H9 (cell line): ENCODE measurements around the gene NAV1. TPM values are rescaled to one million over a fixed set of nuclear protein-coding genes. Genes with fewer than 3 reads are reported as not detected.
"Not testable (repeated sequence)": the region's sequence is repeated elsewhere in the genome, so short reads cannot be mapped to it uniquely, and the experiment has no call there.

Experiments used
- DNase-seq: peaks from one replicate; pipeline ENCODE4 v3.0.0-alpha.2; 2017
- H2AFZ ChIP-seq: one replicate; pipeline ENCODE4 v1.6.1; 2013; ENCODE audit warnings: mild to moderate bottlenecking, low read length, control low read depth, moderate library complexity
- H2AK5ac ChIP-seq: 2 replicates; pipeline ENCODE4 v1.6.1; 2013; ENCODE audit warnings: low read length, control low read depth, mixed read lengths; ENCODE audit not compliant: insufficient read length
- H2BK120ac ChIP-seq: one replicate; pipeline ENCODE4 v1.6.1; 2013; ENCODE audit warnings: low read depth, mild to moderate bottlenecking, low read length, control low read depth, inconsistent platforms; ENCODE audit not compliant: poor library complexity, severe bottlenecking
- H2BK12ac ChIP-seq: 2 replicates; pipeline ENCODE4 v1.6.1; 2013; ENCODE audit warnings: low read length, control low read depth, mixed read lengths, low read depth; ENCODE audit not compliant: insufficient read length
- H2BK15ac ChIP-seq: 2 replicates; pipeline ENCODE4 v1.6.1; 2013; ENCODE audit warnings: low read depth, low read length, control low read depth
- H2BK20ac ChIP-seq: one replicate; pipeline ENCODE4 v1.6.1; 2013; ENCODE audit warnings: low read depth, mild to moderate bottlenecking, low read length, control low read depth, inconsistent platforms; ENCODE audit not compliant: poor library complexity, severe bottlenecking
- H2BK5ac ChIP-seq: 2 replicates; pipeline ENCODE4 v1.6.1; 2013; ENCODE audit warnings: low read length, control low read depth, mixed read lengths; ENCODE audit not compliant: insufficient read length
- H3K14ac ChIP-seq: 2 replicates; pipeline ENCODE4 v1.6.1; 2013; ENCODE audit warnings: low read length, control low read depth; ENCODE audit not compliant: insufficient read depth
- H3K18ac ChIP-seq: 2 replicates; pipeline ENCODE4 v1.6.1; 2013; ENCODE audit warnings: low read depth, mild to moderate bottlenecking, mixed read lengths, low read length, control low read depth; ENCODE audit not compliant: insufficient read length
- H3K23ac ChIP-seq: 2 replicates; pipeline ENCODE4 v1.6.1; 2013; ENCODE audit warnings: low read length, control low read depth, mixed read lengths, low read depth; ENCODE audit not compliant: insufficient read length
- H3K23me2 ChIP-seq: 2 replicates; pipeline ENCODE4 v1.6.1; 2013; ENCODE audit warnings: low read depth, mild to moderate bottlenecking, mixed read lengths, low read length, control low read depth; ENCODE audit not compliant: insufficient read length, poor library complexity, severe bottlenecking
- H3K27ac ChIP-seq: 2 replicates; pipeline ENCODE4 v1.5.1; 2013; ENCODE audit warnings: low read length, control low read depth, mixed read lengths, low read depth; ENCODE audit not compliant: insufficient read length
- H3K27me3 ChIP-seq: 2 replicates; pipeline ENCODE4 v1.6.1; 2013; ENCODE audit warnings: low read length, control low read depth, inconsistent platforms; ENCODE audit not compliant: insufficient read depth
- H3K4ac ChIP-seq: 2 replicates; pipeline ENCODE4 v1.6.1; 2013; ENCODE audit warnings: low read depth, mild to moderate bottlenecking, control low read depth, inconsistent platforms, low read length, moderate library complexity
- H3K4me1 ChIP-seq: 2 replicates; pipeline ENCODE4 v1.6.1; 2013; ENCODE audit warnings: low read length, control low read depth, inconsistent platforms; ENCODE audit not compliant: insufficient read depth
- H3K4me2 ChIP-seq: 2 replicates; pipeline ENCODE4 v1.6.1; 2013; ENCODE audit warnings: low read length, control low read depth, mixed read lengths; ENCODE audit not compliant: insufficient read length, insufficient read depth
- H3K56ac ChIP-seq: 2 replicates; pipeline ENCODE4 v1.6.1; 2013; ENCODE audit warnings: low read depth, mild to moderate bottlenecking, mixed read lengths, low read length, control low read depth; ENCODE audit not compliant: insufficient read length
- H3K79me1 ChIP-seq: 2 replicates; pipeline ENCODE4 v1.6.1; 2013; ENCODE audit warnings: low read depth, mild to moderate bottlenecking, moderate library complexity, low read length, control low read depth, inconsistent platforms; ENCODE audit not compliant: insufficient read depth, poor library complexity, severe bottlenecking
- H3K79me2 ChIP-seq: 2 replicates; pipeline ENCODE4 v1.6.1; 2013; ENCODE audit warnings: low read length, control low read depth, inconsistent platforms; ENCODE audit not compliant: insufficient read depth
- H3K9ac ChIP-seq: 2 replicates; pipeline ENCODE4 v1.6.1; 2013; ENCODE audit warnings: low read length, control low read depth, mixed read lengths; ENCODE audit not compliant: insufficient read length; ENCODE audit errors: extremely low read depth
- H3K9me3 ChIP-seq: one replicate; pipeline ENCODE4 v1.6.1; 2013; ENCODE audit warnings: low read depth, low read length, inconsistent platforms; ENCODE audit not compliant: control insufficient read depth
- H3T11ph ChIP-seq: one replicate; pipeline ENCODE4 v1.6.1; 2013; ENCODE audit warnings: mild to moderate bottlenecking, low read length, control low read depth, inconsistent platforms
- H4K20me1 ChIP-seq: one replicate; pipeline ENCODE4 v1.6.1; 2013; ENCODE audit not compliant: control insufficient read depth, insufficient read length, insufficient read depth
- H4K5ac ChIP-seq: 2 replicates; pipeline ENCODE4 v1.6.1; 2013; ENCODE audit warnings: low read depth, mild to moderate bottlenecking, mixed read lengths, low read length, control low read depth; ENCODE audit not compliant: insufficient read length
- H4K8ac ChIP-seq: replicated peaks from 2 replicates; pipeline ENCODE4 v1.6.1; 2013; ENCODE audit warnings: low read length, control low read depth, mixed read lengths, low read depth; ENCODE audit not compliant: insufficient read length
- H4K91ac ChIP-seq: 2 replicates; pipeline ENCODE4 v1.6.1; 2013; ENCODE audit warnings: low read depth, mild to moderate bottlenecking, moderate library complexity, mixed read lengths, low read length, control low read depth; ENCODE audit not compliant: insufficient read length
- H3K27ac Mint-ChIP-seq, 3 experiments: 2 replicates in 2 of 3; 3 replicates in 1 of 3; pipeline ENCODE4 v1.8.0; 2020 to 2021; ENCODE audit warnings: mixed read lengths in 3 of 3, mild to moderate bottlenecking in 1 of 3, moderate library complexity in 1 of 3
- H3K27me3 Mint-ChIP-seq: 2 replicates; pipeline ENCODE4 v1.8.0; 2021; ENCODE audit warnings: low read depth, mild to moderate bottlenecking, moderate library complexity, mixed read lengths
- H3K36me3 Mint-ChIP-seq, 3 experiments: 2 replicates in 2 of 3; 3 replicates in 1 of 3; pipeline ENCODE4 v1.8.0; 2020 to 2021; ENCODE audit warnings: low read depth in 3 of 3, mixed read lengths in 3 of 3; ENCODE audit not compliant: insufficient read depth in 1 of 3
- H3K4me1 Mint-ChIP-seq, 2 experiments: 2 replicates each; pipeline ENCODE4 v1.8.0; 2020; ENCODE audit warnings: mixed read lengths in 2 of 2
- H3K4me3 Mint-ChIP-seq, 2 experiments: 2 replicates in 1 of 2; 3 replicates in 1 of 2; pipeline ENCODE4 v1.8.0; 2020 to 2021; ENCODE audit warnings: mild to moderate bottlenecking in 2 of 2, mixed read lengths in 2 of 2, moderate library complexity in 1 of 2
- H3K9me3 Mint-ChIP-seq, 2 experiments: 2 replicates in 1 of 2; 3 replicates in 1 of 2; pipeline ENCODE4 v1.8.0; 2020; ENCODE audit warnings: mild to moderate bottlenecking in 2 of 2, mixed read lengths in 2 of 2, moderate library complexity in 1 of 2
- CTCF ChIP-seq: fragments of 200-600 bp; sonication (generic); conservative IDR thresholded peaks from 3 replicates; pipeline ENCODE4 v1.8.0; 2021; ENCODE audit warnings: antibody characterized with exemption, mild to moderate bottlenecking
- WGBS: extraction: QIAGEN DNeasy Blood & Tissue Kit; methylation state at CpG from one replicate; pipeline ENCODE4 v1.1.7; 2013; ENCODE audit warnings: missing lambda C conversion rate, low lambda C conversion rate, mixed read lengths; ENCODE audit not compliant: insufficient read length; ENCODE audit errors: extremely low coverage; 5-methylcytosine and 5-hydroxymethylcytosine counted together
- total RNA-seq: library from RNA; stranded (reverse); gene quantifications from 2 replicates; pipeline ENCODE4 v1.2.1, GENCODE V29; 2021

NAV1 gene
- total RNA-seq, 1 experiment from 2014 or later = 20.5 TPM

- H3K27ac Mint-ChIP-seq = no peak overlapping the region
- no peak overlapping the region for H3K4me3 Mint-ChIP-seq
- H3K14ac ChIP-seq = no peak overlapping the region
- H3K79me2 ChIP-seq = no peaks in the 10 kb centered on the region
- no peak overlapping the region for H3T11ph ChIP-seq
- no peak overlapping the region for H4K8ac ChIP-seq
- no peak overlapping the region for H2BK5ac ChIP-seq
- no peaks in the 10 kb centered on the region for H3K23me2 ChIP-seq
- no peak overlapping the region for H3K4me2 ChIP-seq
- no peak overlapping the region for H2BK20ac ChIP-seq
- H2AK5ac ChIP-seq = no peak overlapping the region
- peaks cover 13 to 14% of the 10 kb centered on the region in 2 experiments for H3K4me1 Mint-ChIP-seq
- H2BK15ac ChIP-seq = no peak overlapping the region
- H3K9ac ChIP-seq = no peak overlapping the region
- no peak overlapping the region for H3K4ac ChIP-seq
- H3K4me1 ChIP-seq = no peaks in the 10 kb centered on the region; the same call in 1 of the 2 replicates
- no peak overlapping the region for H2BK120ac ChIP-seq
- no peak overlapping the region for H3K23ac ChIP-seq
- H3K27ac ChIP-seq = no peak overlapping the region
- no CpG with 5 or more reads among the region's 5 CpGs for WGBS
- H3K79me1 ChIP-seq = no peaks in the 10 kb centered on the region
- no peak for TF ChIP-seq CTCF
- H3K36me3 Mint-ChIP-seq = no peaks in the 10 kb centered on the region; a peak in 1 of 7 replicates
- H3K27me3 Mint-ChIP-seq = peaks cover 6% of the 10 kb centered on the region
- H3K9me3 ChIP-seq = no peaks in the 10 kb centered on the region
- H4K20me1 ChIP-seq = no peaks in the 10 kb centered on the region
- no peak overlapping the region for H3K18ac ChIP-seq
- H4K5ac ChIP-seq = no peak overlapping the region
- no peak overlapping the region for H3K56ac ChIP-seq
- no peaks in the 10 kb centered on the region for H3K27me3 ChIP-seq
- H4K91ac ChIP-seq = no peak overlapping the region
- DNase-seq = no peak
- no peak overlapping the region for H2BK12ac ChIP-seq
- H3K9me3 Mint-ChIP-seq = no peaks in the 10 kb centered on the region; a peak in 1 of 5 replicates
- H2AFZ ChIP-seq = no peak overlapping the region
Observed at GRCh38 chr1:201578008-201578888, 39.3 kb downstream of the NAV1 start.

- not testable (repeated sequence) for H3K23ac ChIP-seq, H3K27me3 Mint-ChIP-seq, H4K8ac ChIP-seq, H3K9ac ChIP-seq, H3T11ph ChIP-seq, H4K91ac ChIP-seq, H2AK5ac ChIP-seq, H4K20me1 ChIP-seq, H3K36me3 Mint-ChIP-seq, H2BK5ac ChIP-seq, H3K27ac ChIP-seq, H2BK120ac ChIP-seq, H3K14ac ChIP-seq, H3K9me3 ChIP-seq, DNase-seq, H3K4me3 Mint-ChIP-seq, H2BK20ac ChIP-seq, H3K27ac Mint-ChIP-seq, H3K4me1 ChIP-seq, H2BK15ac ChIP-seq, H3K27me3 ChIP-seq, H3K4ac ChIP-seq, H3K56ac ChIP-seq, H3K23me2 ChIP-seq, H2AFZ ChIP-seq, H3K79me2 ChIP-seq, H3K79me1 ChIP-seq, H2BK12ac ChIP-seq, H3K4me2 ChIP-seq, H3K9me3 Mint-ChIP-seq, H3K18ac ChIP-seq, H4K5ac ChIP-seq
- peaks cover 16 to 25% of the 10 kb centered on the region in 2 experiments for H3K4me1 Mint-ChIP-seq
- no CpG with 5 or more reads among the region's 12 CpGs for WGBS
Observed at GRCh38 chr1:201581371-201581770, 42.4 kb downstream of the NAV1 start.
